Fibroblast of skin of right biceps (primary cell): ENCODE results near the gene SLC29A2.
A peak's percentile ranks its signal among the peaks of the same experiment; 100 is the strongest.
"Not testable (repeated sequence)": the region's sequence is repeated elsewhere in the genome, so short reads cannot be mapped to it uniquely, and the experiment has no call there.

Source experiments
- DNase-seq: peaks from one replicate; pipeline ENCODE4 v3.0.0-alpha.2; 2013

The SLC29A2 gene

DNA sequence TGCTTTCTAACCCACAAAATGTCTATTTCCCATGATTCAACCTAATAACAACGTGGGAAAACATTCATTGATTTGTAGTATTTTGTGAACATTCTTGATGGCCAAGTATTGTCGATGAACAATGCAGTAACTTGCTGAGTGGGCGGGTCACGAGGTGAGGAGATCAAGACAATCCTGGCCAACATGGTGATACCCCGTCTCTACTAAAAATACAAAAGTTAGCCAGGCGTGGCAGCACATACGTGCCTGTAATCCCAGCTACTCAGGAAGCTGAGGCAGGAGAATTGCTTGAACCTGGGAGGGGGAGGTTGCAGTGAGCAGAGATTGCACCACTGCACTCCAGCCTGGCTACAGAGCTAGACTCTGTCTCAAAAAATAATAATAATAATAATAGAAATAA lies 8.7 kb upstream of the SLC29A2 start:
- DNase-seq, result not testable (repeated sequence)

GRCh38 chr11:66373690-66374287 lies 2.2 kb upstream of the SLC29A2 start:
- not testable (repeated sequence) for DNase-seq

DNA sequence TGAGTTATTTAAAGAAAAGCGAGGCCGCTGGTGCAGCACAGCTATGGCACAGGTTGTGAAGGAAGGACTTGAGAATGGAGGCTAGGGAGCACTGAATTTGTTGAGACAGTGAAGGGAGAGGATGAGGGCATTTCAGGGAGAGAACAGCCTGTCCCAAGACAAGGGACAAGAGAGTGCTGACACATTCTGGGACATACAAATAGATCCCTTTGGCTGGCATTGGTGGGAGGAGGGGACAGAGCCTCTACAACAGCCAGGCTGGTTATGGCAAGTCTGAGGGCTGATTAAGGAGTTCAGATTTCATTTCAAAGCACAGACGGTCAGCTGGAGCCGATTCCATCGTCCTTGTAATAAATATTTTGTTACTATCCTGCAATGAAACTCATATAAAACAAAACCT lies 1.7 kb upstream of the SLC29A2 start:
- DNase-seq, result no peak

GRCh38 chr11:66369073-66369894 lies 2.3 kb downstream of the SLC29A2 start:
- no peak for DNase-seq

DNA sequence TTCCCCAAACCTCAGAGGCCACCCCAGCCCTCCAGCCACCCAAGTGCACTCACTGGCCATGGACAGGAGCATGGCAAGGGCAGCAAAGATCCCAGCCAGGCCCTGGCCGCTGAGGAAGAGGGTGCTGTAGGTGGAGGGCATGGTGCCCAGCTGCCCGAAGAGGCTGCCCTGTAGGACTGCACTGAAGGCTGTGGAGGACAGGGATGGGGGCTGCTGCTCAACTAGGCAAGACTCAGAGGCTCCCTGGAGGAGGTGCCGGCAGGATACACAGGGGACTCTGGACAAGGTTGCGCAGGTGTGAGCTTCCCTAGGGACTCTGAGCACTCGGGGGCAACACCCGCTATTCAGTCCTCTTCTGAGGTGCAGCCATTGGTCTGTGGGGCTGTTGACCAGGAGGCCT lies 3.1 kb downstream of the SLC29A2 start:
- DNase-seq, result no peak

DNA sequence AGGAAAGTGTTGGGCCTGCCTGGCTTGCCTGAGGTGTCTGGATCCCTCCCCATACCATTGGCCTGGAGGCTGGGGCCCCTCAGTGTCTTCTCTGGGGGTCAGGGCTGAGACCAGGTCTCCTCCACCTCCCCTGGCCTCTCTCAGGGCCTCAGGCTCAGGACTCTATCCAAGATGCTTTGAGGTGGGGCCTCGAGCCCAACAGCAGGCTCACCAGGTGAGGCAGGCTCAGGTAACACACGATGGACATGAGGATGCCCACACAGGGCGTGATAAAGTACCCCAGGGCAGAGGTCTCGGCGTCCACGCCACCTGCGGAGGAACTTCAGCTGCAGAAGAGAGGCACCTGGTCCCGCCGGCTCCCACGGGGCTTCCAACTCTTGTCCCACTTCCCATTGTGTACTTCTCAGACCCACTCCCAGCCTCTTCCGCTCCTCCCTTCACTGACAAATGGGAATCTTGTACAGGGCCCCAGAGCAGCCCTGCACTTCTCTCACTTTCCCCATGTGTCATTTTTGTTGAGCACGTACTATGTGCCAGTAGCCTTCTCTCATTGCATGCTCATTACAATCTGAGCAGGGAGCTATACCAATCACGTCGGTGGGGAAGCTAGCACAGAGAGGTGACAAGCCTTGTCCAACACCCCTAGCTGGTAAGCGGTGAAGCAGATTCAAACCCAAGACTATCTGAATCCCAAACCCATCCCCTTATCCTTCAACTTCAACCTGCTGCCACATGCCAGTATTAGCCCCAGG lies 3.8 kb downstream of the SLC29A2 start:
- DNase-seq, result no peak

GRCh38 chr11:66366844-66367477 lies 4.6 kb downstream of the SLC29A2 start:
- no peak for DNase-seq

- DNase-seq, result no peak
Observed at GRCh38 chr11:66365711-66366619, 5.6 kb downstream of the SLC29A2 start.

DNA sequence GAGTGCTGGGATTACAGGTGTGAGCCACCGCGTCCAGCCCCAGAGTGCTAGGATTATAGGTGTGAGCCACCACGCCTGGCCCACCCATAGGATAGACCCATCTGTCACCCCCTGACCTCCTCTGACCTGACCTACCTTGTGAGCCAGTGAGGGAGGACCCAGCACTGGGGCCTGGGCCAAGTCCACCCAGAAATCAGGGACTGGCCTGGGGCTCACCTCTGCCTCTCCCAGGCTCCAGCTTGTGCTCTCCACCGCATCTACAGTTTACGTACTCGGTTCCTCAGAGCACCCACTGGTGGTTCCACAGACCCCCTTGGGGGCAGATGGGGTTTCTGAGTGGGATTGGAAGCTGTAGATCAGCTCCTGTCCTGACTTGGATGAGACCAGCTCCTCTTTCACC lies 6.4 kb downstream of the SLC29A2 start:
- no peak for DNase-seq

DNA sequence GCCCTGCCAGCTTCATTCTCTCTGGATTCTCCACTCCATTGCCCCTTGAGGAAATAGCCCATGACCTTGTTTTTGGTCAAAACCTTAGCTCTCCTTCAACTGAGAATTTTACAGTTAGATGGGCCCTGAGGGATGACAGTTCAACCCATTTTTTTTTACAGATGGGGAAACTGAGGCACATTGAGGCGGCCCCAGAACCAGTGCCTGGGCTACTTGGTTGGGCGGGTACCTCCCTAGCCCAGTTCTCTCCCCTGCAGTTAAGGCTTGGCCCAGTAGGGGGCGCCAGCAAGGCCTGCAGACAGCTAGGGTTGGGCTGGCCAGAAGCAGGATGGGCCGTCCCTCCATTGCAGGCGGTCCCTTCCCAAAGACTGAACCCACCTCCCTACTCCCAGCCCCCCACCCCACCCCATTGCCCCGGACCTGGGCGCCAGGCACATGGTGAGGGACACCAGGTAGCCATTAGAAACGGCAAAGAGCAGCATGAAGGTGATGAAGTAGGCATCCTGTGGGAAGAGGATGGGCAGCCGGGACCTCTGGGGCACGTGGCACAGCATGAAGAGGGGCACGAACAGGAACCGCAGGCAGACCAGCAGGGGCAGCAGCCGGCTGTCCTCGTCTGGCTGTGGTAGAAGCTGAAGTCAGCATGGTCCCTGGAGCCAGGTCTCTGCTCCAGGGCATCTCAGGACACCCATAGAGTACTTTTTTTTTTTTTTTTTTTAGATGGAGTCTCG lies 7.6 kb downstream of the SLC29A2 start:
- DNase-seq, result no peak

- no peak for DNase-seq
Observed at GRCh38 chr11:66363187-66363601, 8.4 kb downstream of the SLC29A2 start.

GRCh38 chr11:66362481-66363147 lies 8.9 kb downstream of the SLC29A2 start:
- DNase-seq, result no peak

GRCh38 chr11:66361502-66361941 lies 10.0 kb downstream of the SLC29A2 start:
- DNase-seq, result no peak

- DNase-seq, result no peak
Observed at GRCh38 chr11:66360406-66361073, 11.0 kb downstream of the SLC29A2 start.

GRCh38 chr11:66359662-66360087 lies 11.9 kb downstream of the SLC29A2 start:
- no peak for DNase-seq

GRCh38 chr11:66350560-66351235 lies 20.9 kb downstream of the SLC29A2 start:
- not testable (repeated sequence) for DNase-seq

DNA sequence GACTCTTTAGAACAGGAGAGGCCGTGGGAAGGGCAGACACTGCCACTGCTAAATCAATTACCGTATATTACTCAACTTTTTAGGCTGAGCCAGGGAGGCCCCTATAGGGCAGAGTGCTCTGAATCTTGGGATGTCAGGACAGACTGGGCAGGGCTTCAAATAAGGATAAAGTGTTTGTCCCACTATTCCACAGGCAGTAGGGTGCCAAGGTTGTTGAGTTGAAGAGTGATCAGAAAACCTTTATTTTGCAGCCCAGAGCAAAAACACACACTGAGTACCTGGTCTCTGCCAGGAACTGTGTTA lies 22.5 kb downstream of the SLC29A2 start:
- DNase-seq, result no peak

- DNase-seq, result peak; percentile 94
Observed at GRCh38 chr11:66347425-66348276, 23.9 kb downstream of the SLC29A2 start, which contains the start of gene B4GAT1. TSS of gene B4GAT1 (minus strand) at chr11:66347629. CDS start at chr11:66347545, 84 bp downstream.
